ENCODE results near the gene GTPBP1.

Gene GTPBP1

DNA sequence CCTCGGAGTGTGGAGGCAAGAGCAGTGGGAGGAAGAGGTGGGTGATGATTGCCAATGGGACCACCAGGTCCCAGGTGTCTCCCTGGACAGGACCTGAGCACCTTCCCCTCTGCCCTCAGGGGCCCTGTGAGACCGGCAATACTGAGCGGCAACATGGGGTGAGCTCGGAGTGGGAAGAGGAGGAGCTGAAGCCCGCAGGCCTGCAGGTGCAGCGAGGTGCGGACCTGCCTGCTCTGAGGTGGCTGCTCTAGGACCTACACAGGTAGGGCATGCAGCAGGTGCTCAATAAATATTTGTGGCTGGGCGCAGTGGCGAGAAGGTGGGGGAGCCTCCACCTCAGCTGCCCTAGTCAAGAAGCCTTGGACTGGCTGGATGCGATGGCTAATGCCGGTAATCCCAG is 62.3 kb downstream of the GTPBP1 start:
- H2BK12ac ChIP-seq (ENCODE audit: low read length), result peak overlapping the region; percentile 63

DNA sequence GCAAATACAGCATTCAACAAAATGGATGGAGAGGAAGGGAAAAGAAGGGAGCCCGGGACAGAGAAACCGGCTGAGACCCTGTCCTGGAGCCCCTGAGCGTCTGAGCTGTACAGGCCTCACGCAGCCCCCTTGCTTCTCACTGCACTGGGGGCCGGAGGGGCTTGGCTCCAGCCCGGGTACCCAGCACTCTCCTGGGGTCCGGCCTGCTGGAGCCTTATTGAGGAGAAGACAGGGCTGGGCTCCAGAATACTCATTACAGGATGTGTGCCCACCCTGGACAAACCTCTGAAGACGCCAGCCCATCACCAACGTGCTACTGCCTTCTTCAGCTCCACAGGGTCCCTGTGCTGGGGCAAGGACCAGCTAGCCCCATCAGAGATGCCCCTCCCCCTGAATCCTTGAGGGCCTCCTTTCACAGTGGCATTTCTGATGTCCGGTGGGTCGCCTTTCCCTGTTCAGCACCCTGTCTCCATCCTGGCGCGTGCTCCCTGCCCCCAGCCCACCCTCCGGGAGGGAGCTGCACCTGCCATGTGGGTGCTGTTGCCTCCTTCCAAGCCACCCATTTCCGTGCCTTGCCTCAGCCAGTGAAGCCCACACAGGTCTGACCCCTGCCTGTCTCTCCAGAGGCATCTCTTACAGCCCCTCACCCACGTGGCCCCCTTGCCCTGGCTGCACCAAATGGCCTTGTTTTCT is 64.7 kb downstream of the GTPBP1 start:
- Histone ChIP-seq H2AFZ (ENCODE audit: low read length) (no peak overlapping the region), H3K9me3 (replicated peaks in 1 of 2; ENCODE audit: control insufficient read depth in 2 of 2, insufficient read depth in 1 of 2, low read depth in 1 of 2, low read length in 2 of 2) (no peaks in the 10 kb centered on the region), H3K4me1 (ENCODE audit: control insufficient read depth in 2 of 2, insufficient read depth in 1 of 2, low read depth in 1 of 2, low read length in 2 of 2) (peaks cover 0 to 11% of the 10 kb centered on the region in 2 donors), H3K4me2 (ENCODE audit: insufficient read depth, low read length, poor library complexity, severe bottlenecking) (no peak overlapping the region), H2BK120ac (ENCODE audit: low read depth, low read length) (no peak overlapping the region), H2BK15ac (ENCODE audit: low read length) (peak overlapping the region; percentile 41), H3K27me3 (ENCODE audit: control insufficient read depth in 3 of 3, insufficient read depth in 3 of 3, low read depth in 1 of 3, low read length in 3 of 3) (peaks cover 0 to 23% (median 0%) of the 10 kb centered on the region in 3 experiments), H3K4ac (ENCODE audit: low read length) (no peak overlapping the region), H3K36me3 (replicated peaks in 1 of 2; ENCODE audit: control insufficient read depth in 2 of 2, insufficient read depth in 2 of 2, low read length in 2 of 2) (no peaks in the 10 kb centered on the region), H2BK5ac (ENCODE audit: low read length) (peak overlapping the region; percentile 71), H2BK12ac (ENCODE audit: low read length) (peak overlapping the region; percentile 86), H3K18ac (ENCODE audit: low read length) (peak overlapping the region; percentile 51), H3K23ac (ENCODE audit: low read depth, low read length, poor library complexity) (no peak overlapping the region), H3K9ac (ENCODE audit: low read depth, low read length, poor library complexity) (peak overlapping the region; percentile 74), H4K91ac (ENCODE audit: low read depth, low read length, poor library complexity) (no peak overlapping the region), H3K14ac (ENCODE audit: low read length) (no peak overlapping the region), H3K27ac (replicated peaks; ENCODE audit: low read length) (no peak overlapping the region), H3K79me1 (ENCODE audit: low read depth, low read length) (no peaks in the 10 kb centered on the region), H4K8ac (ENCODE audit: low read depth, low read length) (no peak overlapping the region), H2AK5ac (ENCODE audit: low read depth, low read length) (peak overlapping the region; percentile 4), H3K4me3 (ENCODE audit: low read length in 2 of 2) (no peak overlapping the region)
- DNase-seq (ENCODE audit: low spot score), result no peak
- WGBS, 2 donors (ENCODE audit: extremely low coverage in 2 of 2, insufficient read length in 2 of 2, insufficient replicate concordance in 1 of 2), result no CpG with 5 or more reads among the region's 16 CpGs

More for the DNA sequence above, 62.3 kb downstream of the GTPBP1 start:
- H3K4me2 ChIP-seq (ENCODE audit: insufficient read depth, low read length, poor library complexity, severe bottlenecking), result no peak overlapping the region
- H3K27ac ChIP-seq (replicated peaks; ENCODE audit: low read length), result no peak overlapping the region
- H2BK15ac ChIP-seq (ENCODE audit: low read length), result peak overlapping the region; percentile 38
- no peak overlapping the region for H2BK5ac ChIP-seq (ENCODE audit: low read length)
- no peak overlapping the region for H3K4ac ChIP-seq (ENCODE audit: low read length)
- DNase-seq (ENCODE audit: low spot score), result no peak
- peak overlapping the region; percentile 75 for H3K14ac ChIP-seq (ENCODE audit: low read length)
- H3K4me3 ChIP-seq (ENCODE audit: low read length in 2 of 2), result no peak overlapping the region
- peak overlapping the region; percentile 96 for H2AK5ac ChIP-seq (ENCODE audit: low read depth, low read length)
- no peak overlapping the region for H4K91ac ChIP-seq (ENCODE audit: low read depth, low read length, poor library complexity)
- no peak overlapping the region for H2BK120ac ChIP-seq (ENCODE audit: low read depth, low read length)
- peaks cover 0 to 5% of the 10 kb centered on the region in 2 donors for H3K4me1 ChIP-seq (ENCODE audit: control insufficient read depth in 2 of 2, insufficient read depth in 1 of 2, low read depth in 1 of 2, low read length in 2 of 2)
- H3K18ac ChIP-seq (ENCODE audit: low read length), result no peak overlapping the region
- no CpG with 5 or more reads among the region's 11 CpGs for WGBS, 2 donors (ENCODE audit: extremely low coverage in 2 of 2, insufficient read length in 2 of 2, insufficient replicate concordance in 1 of 2)
- peaks cover 0 to 23% (median 0%) of the 10 kb centered on the region in 3 experiments for H3K27me3 ChIP-seq (ENCODE audit: control insufficient read depth in 3 of 3, insufficient read depth in 3 of 3, low read depth in 1 of 3, low read length in 3 of 3)
- H3K9ac ChIP-seq (ENCODE audit: low read depth, low read length, poor library complexity), result no peak overlapping the region
- no peaks in the 10 kb centered on the region for H3K36me3 ChIP-seq (replicated peaks in 1 of 2; ENCODE audit: control insufficient read depth in 2 of 2, insufficient read depth in 2 of 2, low read length in 2 of 2)
- H4K8ac ChIP-seq (ENCODE audit: low read depth, low read length), result no peak overlapping the region
- H3K23ac ChIP-seq (ENCODE audit: low read depth, low read length, poor library complexity), result no peak overlapping the region
- H3K79me1 ChIP-seq (ENCODE audit: low read depth, low read length), result no peaks in the 10 kb centered on the region
- no peak overlapping the region for H2AFZ ChIP-seq (ENCODE audit: low read length)
- no peaks in the 10 kb centered on the region for H3K9me3 ChIP-seq (replicated peaks in 1 of 2; ENCODE audit: control insufficient read depth in 2 of 2, insufficient read depth in 1 of 2, low read depth in 1 of 2, low read length in 2 of 2)

DNA sequence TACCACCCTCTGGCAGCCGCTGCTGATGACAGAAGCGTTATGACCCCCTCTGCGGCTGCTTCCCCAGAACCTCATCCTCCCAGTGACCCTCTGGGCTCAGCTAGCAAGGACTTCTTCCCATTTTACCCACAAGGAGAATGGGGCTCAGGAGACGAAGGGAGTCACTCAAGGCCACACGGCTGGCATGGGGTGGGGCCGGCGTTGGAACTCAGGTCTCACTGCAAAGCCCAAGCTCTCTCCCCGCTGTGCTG is 66.8 kb downstream of the GTPBP1 start:
- H3K36me3 ChIP-seq (replicated peaks in 1 of 2; ENCODE audit: control insufficient read depth in 2 of 2, insufficient read depth in 2 of 2, low read length in 2 of 2), result no peaks in the 10 kb centered on the region
- no peak overlapping the region for H2BK120ac ChIP-seq (ENCODE audit: low read depth, low read length)
- H4K91ac ChIP-seq (ENCODE audit: low read depth, low read length, poor library complexity), result no peak overlapping the region
- peaks cover 0 to 16% (median 0%) of the 10 kb centered on the region in 3 experiments for H3K27me3 ChIP-seq (ENCODE audit: control insufficient read depth in 3 of 3, insufficient read depth in 3 of 3, low read depth in 1 of 3, low read length in 3 of 3)
- peaks cover 0 to 2% of the 10 kb centered on the region in 2 donors for H3K9me3 ChIP-seq (replicated peaks in 1 of 2; ENCODE audit: control insufficient read depth in 2 of 2, insufficient read depth in 1 of 2, low read depth in 1 of 2, low read length in 2 of 2)
- peak overlapping the region; percentile 33 for H3K18ac ChIP-seq (ENCODE audit: low read length)
- no peak overlapping the region for H3K4me3 ChIP-seq (ENCODE audit: low read length in 2 of 2)
- no peak overlapping the region for H2AFZ ChIP-seq (ENCODE audit: low read length)
- no peak overlapping the region for H2BK5ac ChIP-seq (ENCODE audit: low read length)
- H3K9ac ChIP-seq (ENCODE audit: low read depth, low read length, poor library complexity), result no peak overlapping the region
- peak overlapping the region; percentile 10 for H3K23ac ChIP-seq (ENCODE audit: low read depth, low read length, poor library complexity)
- no peak for DNase-seq (ENCODE audit: low spot score)
- H3K27ac ChIP-seq (replicated peaks; ENCODE audit: low read length), result no peak overlapping the region
- peak overlapping the region; percentile 40 for H2AK5ac ChIP-seq (ENCODE audit: low read depth, low read length)
- H3K4ac ChIP-seq (ENCODE audit: low read length), result no peak overlapping the region
- no peak overlapping the region for H4K8ac ChIP-seq (ENCODE audit: low read depth, low read length)
- H2BK15ac ChIP-seq (ENCODE audit: low read length), result no peak overlapping the region
- peaks cover 5% of the 10 kb centered on the region for H3K79me1 ChIP-seq (ENCODE audit: low read depth, low read length)
- H3K14ac ChIP-seq (ENCODE audit: low read length), result no peak overlapping the region
- peaks cover 0 to 17% of the 10 kb centered on the region in 2 donors for H3K4me1 ChIP-seq (ENCODE audit: control insufficient read depth in 2 of 2, insufficient read depth in 1 of 2, low read depth in 1 of 2, low read length in 2 of 2)
- WGBS, 2 donors (ENCODE audit: extremely low coverage in 2 of 2, insufficient read length in 2 of 2, insufficient replicate concordance in 1 of 2), result no CpG with 5 or more reads among the region's 8 CpGs
- H2BK12ac ChIP-seq (ENCODE audit: low read length), result no peak overlapping the region
- no peak overlapping the region for H3K4me2 ChIP-seq (ENCODE audit: insufficient read depth, low read length, poor library complexity, severe bottlenecking)

DNA sequence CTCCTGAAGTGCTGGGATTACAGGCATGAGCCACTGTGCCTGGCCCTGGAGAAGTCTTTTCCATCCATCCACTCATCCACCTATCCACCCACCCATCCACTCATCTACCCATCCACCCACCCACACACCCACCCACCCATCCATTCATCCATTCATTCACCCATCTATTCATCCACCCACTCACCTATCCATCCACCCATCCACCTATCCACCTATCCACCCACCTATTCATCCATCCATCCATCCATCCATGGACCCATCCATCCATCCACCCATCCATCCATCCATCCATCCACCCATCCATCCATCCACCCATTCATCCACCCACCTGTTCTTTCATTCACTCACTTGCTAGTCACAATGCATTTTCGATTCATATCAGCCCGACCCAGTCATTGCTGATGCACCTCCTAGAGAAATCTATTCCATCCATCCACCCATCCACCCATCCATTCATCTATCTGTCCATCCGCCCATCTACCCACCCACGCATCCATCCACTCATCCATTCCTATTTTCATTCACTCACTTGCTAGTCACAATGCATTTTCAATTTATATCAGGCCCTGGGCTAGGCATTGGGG is 67.7 kb downstream of the GTPBP1 start:
- H3K9me3 ChIP-seq (replicated peaks in 1 of 2; ENCODE audit: control insufficient read depth in 2 of 2, insufficient read depth in 1 of 2, low read depth in 1 of 2, low read length in 2 of 2), result peaks cover 0 to 2% of the 10 kb centered on the region in 2 donors
- H3K18ac ChIP-seq (ENCODE audit: low read length), result no peak overlapping the region
- H2AK5ac ChIP-seq (ENCODE audit: low read depth, low read length), result no peak overlapping the region
- H4K8ac ChIP-seq (ENCODE audit: low read depth, low read length), result no peak overlapping the region
- no peak overlapping the region for H3K4me3 ChIP-seq (ENCODE audit: low read length in 2 of 2)
- peaks cover 0 to 17% of the 10 kb centered on the region in 2 donors for H3K4me1 ChIP-seq (ENCODE audit: control insufficient read depth in 2 of 2, insufficient read depth in 1 of 2, low read depth in 1 of 2, low read length in 2 of 2)
- no peak overlapping the region for H2BK120ac ChIP-seq (ENCODE audit: low read depth, low read length)
- no peak overlapping the region for H2AFZ ChIP-seq (ENCODE audit: low read length)
- no peak overlapping the region for H4K91ac ChIP-seq (ENCODE audit: low read depth, low read length, poor library complexity)
- no peak overlapping the region for H3K4me2 ChIP-seq (ENCODE audit: insufficient read depth, low read length, poor library complexity, severe bottlenecking)
- no peak overlapping the region for H2BK15ac ChIP-seq (ENCODE audit: low read length)
- H3K27ac ChIP-seq (replicated peaks; ENCODE audit: low read length), result no peak overlapping the region
- no peaks in the 10 kb centered on the region for H3K36me3 ChIP-seq (replicated peaks in 1 of 2; ENCODE audit: control insufficient read depth in 2 of 2, insufficient read depth in 2 of 2, low read length in 2 of 2)
- no peak overlapping the region for H3K4ac ChIP-seq (ENCODE audit: low read length)
- DNase-seq (ENCODE audit: low spot score), result no peak
- no peak overlapping the region for H2BK5ac ChIP-seq (ENCODE audit: low read length)
- WGBS, 2 donors (ENCODE audit: extremely low coverage in 2 of 2, insufficient read length in 2 of 2, insufficient replicate concordance in 1 of 2), result no CpG with 5 or more reads among the region's 4 CpGs
- peaks cover 5% of the 10 kb centered on the region for H3K79me1 ChIP-seq (ENCODE audit: low read depth, low read length)
- peaks cover 0 to 10% (median 0%) of the 10 kb centered on the region in 3 experiments for H3K27me3 ChIP-seq (ENCODE audit: control insufficient read depth in 3 of 3, insufficient read depth in 3 of 3, low read depth in 1 of 3, low read length in 3 of 3)
- no peak overlapping the region for H2BK12ac ChIP-seq (ENCODE audit: low read length)
- H3K9ac ChIP-seq (ENCODE audit: low read depth, low read length, poor library complexity), result no peak overlapping the region
- H3K23ac ChIP-seq (ENCODE audit: low read depth, low read length, poor library complexity), result no peak overlapping the region
- no peak overlapping the region for H3K14ac ChIP-seq (ENCODE audit: low read length)
